Measurements from ENCODE around the gene SCNN1B.
"Not testable (repeated sequence)": the region's sequence is repeated elsewhere in the genome, so short reads cannot be mapped to it uniquely, and the experiment has no call there.

Gene SCNN1B

DNA sequence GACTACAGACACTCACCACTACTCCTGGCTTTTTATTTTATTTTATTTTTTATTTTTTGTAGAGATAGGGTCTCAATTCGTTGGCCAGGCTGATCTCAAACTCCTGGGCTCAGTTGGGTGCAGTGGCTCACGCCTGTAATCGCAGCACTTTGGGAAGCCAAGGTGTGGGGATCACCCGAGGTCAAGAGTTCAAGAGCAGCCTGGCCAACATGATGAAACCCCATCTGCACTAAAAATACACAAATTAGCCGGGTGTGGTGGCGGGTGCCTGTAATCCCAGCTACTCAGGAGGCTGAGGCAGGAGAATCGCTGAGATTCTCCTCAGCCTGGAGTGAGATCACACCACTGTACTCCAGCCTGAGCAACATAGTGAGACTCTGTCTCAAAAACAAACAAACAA, 64.2 kb downstream of the SCNN1B start:
- H3K9me3 ChIP-seq (ENCODE audit: control insufficient read depth, insufficient read depth, low read length); H3K4me3 ChIP-seq (ENCODE audit: low read depth, low read length); H3K36me3 ChIP-seq (ENCODE audit: control insufficient read depth, insufficient read depth, low read length); H3K4me1 ChIP-seq (ENCODE audit: control insufficient read depth, insufficient read depth, low read length); H3K27me3 ChIP-seq (ENCODE audit: control insufficient read depth, insufficient read depth, low read length); H3K9ac ChIP-seq (ENCODE audit: low read depth, low read length): not testable (repeated sequence)

DNA sequence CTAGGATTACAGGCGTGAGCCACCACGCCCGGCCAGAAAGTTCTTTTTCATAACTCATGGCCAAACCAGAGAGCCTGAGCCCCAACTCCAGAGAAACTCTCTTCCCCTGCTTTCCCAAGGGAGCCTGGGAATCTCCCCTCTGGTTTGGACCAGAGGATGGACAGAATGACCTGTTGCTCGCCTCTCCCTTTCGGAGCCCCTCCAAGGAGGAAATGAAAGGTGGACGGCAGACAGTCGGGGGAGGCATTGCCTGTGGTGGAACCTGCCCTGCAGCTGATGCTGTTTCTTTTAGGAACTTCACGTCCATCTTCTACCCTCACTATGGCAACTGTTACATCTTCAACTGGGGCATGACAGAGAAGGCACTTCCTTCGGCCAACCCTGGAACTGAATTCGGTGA, 65.5 kb downstream of the SCNN1B start:
- Histone ChIP-seq H3K9me3 (ENCODE audit: control insufficient read depth, insufficient read depth, low read length) (no peaks in the 10 kb centered on the region), H3K4me3 (ENCODE audit: low read depth, low read length) (no peak overlapping the region), H3K27me3 (ENCODE audit: control insufficient read depth, insufficient read depth, low read length) (no peaks in the 10 kb centered on the region), H3K4me1 (ENCODE audit: control insufficient read depth, insufficient read depth, low read length) (no peaks in the 10 kb centered on the region), H3K9ac (ENCODE audit: low read depth, low read length) (no peak overlapping the region), H3K36me3 (ENCODE audit: control insufficient read depth, insufficient read depth, low read length) (no peaks in the 10 kb centered on the region)

DNA sequence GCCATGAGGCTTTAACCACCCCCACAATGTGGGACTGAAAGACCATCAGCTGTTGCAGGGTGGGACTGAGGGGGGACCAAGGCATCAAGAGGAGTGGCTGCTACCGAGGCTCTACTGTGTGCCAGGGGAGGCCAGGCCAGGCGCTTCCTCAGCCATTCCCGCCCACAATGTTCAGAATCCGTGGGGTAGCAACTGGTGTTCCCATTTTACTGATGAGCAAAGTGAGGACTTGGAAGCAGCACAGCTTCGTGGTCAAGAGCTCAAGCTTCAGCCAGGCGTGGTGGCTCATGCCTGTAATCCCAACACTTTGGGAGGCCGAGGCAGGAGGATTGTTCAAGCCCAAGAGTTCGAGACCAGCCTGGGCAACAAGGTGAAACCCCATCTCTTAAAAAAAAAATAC, 65.9 kb downstream of the SCNN1B start:
- Histone ChIP-seq H3K36me3 (ENCODE audit: control insufficient read depth, insufficient read depth, low read length) (no peaks in the 10 kb centered on the region), H3K27me3 (ENCODE audit: control insufficient read depth, insufficient read depth, low read length) (no peaks in the 10 kb centered on the region), H3K9ac (ENCODE audit: low read depth, low read length) (no peak overlapping the region), H3K9me3 (ENCODE audit: control insufficient read depth, insufficient read depth, low read length) (no peaks in the 10 kb centered on the region), H3K4me3 (ENCODE audit: low read depth, low read length) (no peak overlapping the region), H3K4me1 (ENCODE audit: control insufficient read depth, insufficient read depth, low read length) (no peaks in the 10 kb centered on the region)

DNA sequence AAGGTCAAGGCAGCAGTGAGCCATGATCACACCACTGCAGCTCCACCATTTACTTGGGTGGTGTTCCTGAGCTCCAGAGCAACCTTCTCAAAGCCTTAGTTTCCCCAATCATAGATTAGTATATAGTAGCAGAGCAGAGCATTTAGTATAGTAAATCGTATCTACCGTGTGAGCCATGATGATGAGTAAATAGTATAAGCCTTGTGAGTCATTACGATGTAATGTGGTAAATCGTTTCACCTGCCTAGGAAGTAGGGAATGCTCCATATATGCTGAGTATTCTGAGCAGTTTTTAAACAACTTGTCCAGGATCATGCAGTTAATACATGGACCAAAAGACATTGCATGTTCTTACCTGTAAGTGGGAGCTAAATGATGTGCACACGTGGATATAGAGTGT, 66.4 kb downstream of the SCNN1B start:
- H3K36me3 ChIP-seq (ENCODE audit: control insufficient read depth, insufficient read depth, low read length), result no peaks in the 10 kb centered on the region
- H3K4me1 ChIP-seq (ENCODE audit: control insufficient read depth, insufficient read depth, low read length), result no peaks in the 10 kb centered on the region
- no peak overlapping the region for H3K4me3 ChIP-seq (ENCODE audit: low read depth, low read length)
- H3K9ac ChIP-seq (ENCODE audit: low read depth, low read length), result no peak overlapping the region
- no peaks in the 10 kb centered on the region for H3K9me3 ChIP-seq (ENCODE audit: control insufficient read depth, insufficient read depth, low read length)
- no peaks in the 10 kb centered on the region for H3K27me3 ChIP-seq (ENCODE audit: control insufficient read depth, insufficient read depth, low read length)

DNA sequence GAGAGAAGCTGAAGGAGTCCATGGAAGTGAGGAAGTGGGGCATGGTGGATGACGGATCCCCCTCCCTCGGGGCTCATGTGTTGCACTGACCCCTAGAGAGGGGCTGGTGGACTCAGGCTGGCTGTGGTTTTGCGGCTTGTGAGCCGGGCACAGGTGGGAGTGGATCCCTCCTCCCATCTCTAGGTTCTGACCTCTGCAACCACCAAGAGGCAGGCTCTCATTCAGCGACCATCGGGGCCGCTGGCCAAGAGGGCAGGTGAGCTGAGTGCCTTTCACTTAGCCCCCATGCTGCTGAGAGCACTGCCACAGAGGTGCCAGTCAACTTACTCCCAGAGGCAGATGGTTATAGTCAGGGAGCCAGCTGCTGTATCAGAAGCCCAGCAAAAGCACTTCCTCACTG, 67.3 kb downstream of the SCNN1B start:
- Histone ChIP-seq H3K9me3 (ENCODE audit: control insufficient read depth, insufficient read depth, low read length) (no peaks in the 10 kb centered on the region), H3K9ac (ENCODE audit: low read depth, low read length) (no peak overlapping the region), H3K27me3 (ENCODE audit: control insufficient read depth, insufficient read depth, low read length) (no peaks in the 10 kb centered on the region), H3K4me3 (ENCODE audit: low read depth, low read length) (no peak overlapping the region), H3K36me3 (ENCODE audit: control insufficient read depth, insufficient read depth, low read length) (no peaks in the 10 kb centered on the region), H3K4me1 (ENCODE audit: control insufficient read depth, insufficient read depth, low read length) (no peaks in the 10 kb centered on the region)

DNA sequence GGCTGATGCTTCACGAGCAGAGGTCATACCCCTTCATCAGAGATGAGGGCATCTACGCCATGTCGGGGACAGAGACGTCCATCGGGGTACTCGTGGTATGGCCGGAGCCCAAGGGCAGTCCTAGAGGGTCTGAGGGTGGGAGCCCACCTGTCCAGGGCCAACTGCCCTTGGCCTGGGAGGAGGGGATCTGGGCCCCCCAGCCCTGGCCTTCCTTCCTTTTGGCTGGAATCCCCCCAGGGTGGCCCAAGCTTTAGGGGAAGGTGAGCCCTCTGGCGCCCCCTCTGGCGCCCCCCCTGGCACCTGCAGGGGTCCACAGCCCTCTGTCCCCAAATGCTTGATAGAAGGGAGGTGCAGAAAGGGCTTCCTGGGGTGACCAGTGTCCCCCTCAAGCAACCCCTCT, 69.3 kb downstream of the SCNN1B start:
- Histone ChIP-seq H3K4me1 (ENCODE audit: control insufficient read depth, insufficient read depth, low read length) (no peaks in the 10 kb centered on the region), H3K27me3 (ENCODE audit: control insufficient read depth, insufficient read depth, low read length) (no peaks in the 10 kb centered on the region), H3K9ac (ENCODE audit: low read depth, low read length) (no peak overlapping the region), H3K9me3 (ENCODE audit: control insufficient read depth, insufficient read depth, low read length) (no peaks in the 10 kb centered on the region), H3K36me3 (ENCODE audit: control insufficient read depth, insufficient read depth, low read length) (no peaks in the 10 kb centered on the region), H3K4me3 (ENCODE audit: low read depth, low read length) (no peak overlapping the region)

DNA sequence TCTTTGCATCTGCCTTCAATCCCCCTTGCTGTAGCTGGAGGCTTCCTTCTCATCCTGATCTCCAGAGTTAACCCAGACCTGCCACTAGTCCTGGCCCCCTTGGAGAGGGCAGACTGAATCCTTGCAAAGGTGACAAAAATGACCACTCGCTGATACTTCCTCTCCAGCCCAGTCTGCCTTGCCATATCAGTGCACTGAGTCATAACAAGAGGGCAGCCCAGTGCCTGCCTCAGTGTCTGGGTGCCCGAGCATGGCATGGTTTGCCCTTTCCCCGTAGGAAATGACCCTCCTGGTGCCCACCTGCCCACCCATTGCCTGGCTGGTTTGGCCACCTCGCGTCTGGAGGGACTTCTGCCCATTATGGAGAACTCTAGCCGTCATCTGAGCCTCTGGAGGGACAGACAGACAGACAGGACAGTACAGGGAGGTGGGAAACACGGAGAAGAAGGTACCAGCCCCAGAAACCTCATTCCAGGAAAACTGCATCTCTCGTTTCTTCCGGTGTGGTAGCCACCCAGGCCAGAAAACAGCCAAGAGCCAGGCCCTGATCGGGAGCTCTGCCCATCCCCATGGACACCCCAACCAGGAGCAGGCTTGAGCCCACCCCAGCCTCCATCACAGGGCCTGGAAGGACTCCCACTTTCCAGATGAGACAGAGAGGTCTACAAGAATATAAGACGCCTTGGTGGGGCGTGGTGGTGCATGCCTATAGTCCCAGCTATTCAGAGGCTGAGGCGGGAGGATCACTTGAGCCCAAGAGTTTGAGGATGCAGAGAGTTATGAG, 71.5 kb downstream of the SCNN1B start:
- Histone ChIP-seq H3K9me3 (ENCODE audit: control insufficient read depth, insufficient read depth, low read length) (no peaks in the 10 kb centered on the region), H3K27me3 (ENCODE audit: control insufficient read depth, insufficient read depth, low read length) (no peaks in the 10 kb centered on the region), H3K36me3 (ENCODE audit: control insufficient read depth, insufficient read depth, low read length) (no peaks in the 10 kb centered on the region), H3K9ac (ENCODE audit: low read depth, low read length) (no peak overlapping the region), H3K4me1 (ENCODE audit: control insufficient read depth, insufficient read depth, low read length) (no peaks in the 10 kb centered on the region), H3K4me3 (ENCODE audit: low read depth, low read length) (no peak overlapping the region)

DNA sequence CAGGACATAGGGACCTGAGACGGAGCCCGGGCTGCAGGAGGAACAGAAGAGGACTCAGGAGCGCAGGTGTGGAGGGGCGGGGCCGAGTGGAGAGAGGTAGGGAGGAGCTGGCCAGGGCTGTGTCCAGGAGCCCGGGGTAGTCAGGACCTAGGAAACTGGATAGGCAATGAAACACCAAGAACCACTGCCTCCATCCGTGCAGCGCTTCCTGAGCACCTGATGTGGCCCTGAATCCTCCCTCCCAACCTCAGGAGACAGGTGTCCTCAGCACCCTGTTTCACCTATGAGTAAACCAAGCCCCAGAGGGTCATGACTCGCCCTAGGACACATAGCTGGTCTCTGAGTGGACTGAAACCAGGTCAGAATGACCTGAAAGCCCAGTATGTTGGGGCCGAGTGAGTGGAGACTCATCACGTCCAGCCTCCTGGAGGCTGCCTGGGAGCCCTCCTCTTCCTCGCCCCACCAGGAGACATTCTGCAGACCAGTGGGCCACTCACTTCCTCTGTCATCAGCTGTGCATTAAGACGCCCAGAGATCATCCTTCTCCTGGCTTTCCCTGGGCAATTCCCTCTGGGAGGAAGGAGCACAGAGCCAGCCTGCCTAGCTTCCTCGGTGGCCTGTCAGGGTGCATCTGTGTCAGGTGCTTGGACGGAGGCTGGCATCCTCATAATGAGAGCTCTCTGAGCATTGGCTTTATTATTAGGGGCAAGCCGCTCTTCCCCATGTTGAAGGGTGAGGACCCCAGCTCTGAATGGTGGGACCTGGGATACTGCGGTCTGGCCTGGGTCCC, 72.8 kb downstream of the SCNN1B start:
- Histone ChIP-seq H3K9me3 (ENCODE audit: control insufficient read depth, insufficient read depth, low read length) (no peaks in the 10 kb centered on the region), H3K4me1 (ENCODE audit: control insufficient read depth, insufficient read depth, low read length) (no peaks in the 10 kb centered on the region)

DNA sequence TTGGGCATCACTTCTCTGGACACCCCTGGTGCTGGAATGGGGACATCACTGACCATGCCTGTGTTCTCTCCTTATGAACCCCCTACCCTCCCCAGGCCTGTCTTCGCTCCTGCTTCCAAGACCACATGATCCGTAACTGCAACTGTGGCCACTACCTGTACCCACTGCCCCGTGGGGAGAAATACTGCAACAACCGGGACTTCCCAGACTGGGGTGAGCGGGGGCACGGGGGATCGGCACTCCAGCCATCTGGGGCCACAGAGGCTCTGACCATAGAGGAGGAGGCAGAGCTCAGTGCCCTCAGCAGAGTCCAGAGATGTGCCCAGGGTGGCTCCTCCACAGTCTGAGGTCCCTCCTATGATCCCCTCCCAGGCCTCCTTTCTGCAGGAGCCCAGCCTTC, 73.5 kb downstream of the SCNN1B start:
- H3K9me3 ChIP-seq (ENCODE audit: control insufficient read depth, insufficient read depth, low read length), result no peaks in the 10 kb centered on the region
- H3K4me1 ChIP-seq (ENCODE audit: control insufficient read depth, insufficient read depth, low read length), result no peaks in the 10 kb centered on the region
- H3K4me3 ChIP-seq (ENCODE audit: low read depth, low read length), result no peak overlapping the region
- no peaks in the 10 kb centered on the region for H3K27me3 ChIP-seq (ENCODE audit: control insufficient read depth, insufficient read depth, low read length)
- no peaks in the 10 kb centered on the region for H3K36me3 ChIP-seq (ENCODE audit: control insufficient read depth, insufficient read depth, low read length)
- no peak overlapping the region for H3K9ac ChIP-seq (ENCODE audit: low read depth, low read length)

More for the DNA sequence above, 72.8 kb downstream of the SCNN1B start:
- Histone ChIP-seq H3K4me3 (ENCODE audit: low read depth, low read length) (no peak overlapping the region), H3K9ac (ENCODE audit: low read depth, low read length) (no peak overlapping the region), H3K36me3 (ENCODE audit: control insufficient read depth, insufficient read depth, low read length) (no peaks in the 10 kb centered on the region), H3K27me3 (ENCODE audit: control insufficient read depth, insufficient read depth, low read length) (no peaks in the 10 kb centered on the region)

DNA sequence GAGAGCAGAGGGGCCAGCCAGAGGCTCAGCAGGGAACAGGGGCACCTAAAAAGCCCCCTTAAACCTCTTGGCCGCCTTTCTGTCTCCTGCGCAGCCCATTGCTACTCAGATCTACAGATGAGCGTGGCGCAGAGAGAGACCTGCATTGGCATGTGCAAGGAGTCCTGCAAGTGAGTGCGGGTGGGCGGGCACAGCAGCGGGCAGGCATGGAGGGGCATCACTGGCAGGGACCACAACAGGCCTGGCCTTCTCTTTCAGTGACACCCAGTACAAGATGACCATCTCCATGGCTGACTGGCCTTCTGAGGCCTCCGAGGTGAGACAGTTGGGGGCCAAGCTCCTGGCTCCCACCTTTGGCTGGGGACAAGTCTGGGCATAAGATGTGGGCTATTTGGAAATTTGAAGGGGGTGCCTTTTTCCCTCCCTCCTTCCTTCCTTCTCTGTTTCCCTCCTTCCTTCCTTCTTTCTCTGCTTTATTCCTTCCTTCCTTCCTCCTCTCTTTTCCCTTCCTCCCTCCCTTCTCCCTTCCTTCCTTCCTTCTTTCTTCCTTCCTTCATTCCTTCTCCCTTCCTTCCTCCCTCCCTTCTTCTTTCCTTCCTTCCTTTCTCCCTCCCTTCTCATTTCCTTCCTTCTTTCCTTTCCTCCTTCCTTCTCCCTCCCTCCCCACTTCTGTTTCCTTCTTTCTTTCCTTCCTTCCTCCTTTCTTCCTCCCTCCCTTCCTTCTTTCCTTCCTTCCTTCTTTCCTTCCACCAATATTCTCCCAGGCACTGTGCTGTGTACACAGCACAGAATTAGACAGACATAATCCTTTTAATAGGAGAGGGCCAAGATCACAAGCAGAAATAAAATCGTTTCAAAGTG, 75.2 kb downstream of the SCNN1B start:
- H3K9ac ChIP-seq (ENCODE audit: low read depth, low read length), result no peak overlapping the region
- H3K36me3 ChIP-seq (ENCODE audit: control insufficient read depth, insufficient read depth, low read length), result no peaks in the 10 kb centered on the region
- H3K4me1 ChIP-seq (ENCODE audit: control insufficient read depth, insufficient read depth, low read length), result no peaks in the 10 kb centered on the region
- no peaks in the 10 kb centered on the region for H3K27me3 ChIP-seq (ENCODE audit: control insufficient read depth, insufficient read depth, low read length)
- H3K4me3 ChIP-seq (ENCODE audit: low read depth, low read length), result no peak overlapping the region
- H3K9me3 ChIP-seq (ENCODE audit: control insufficient read depth, insufficient read depth, low read length), result no peaks in the 10 kb centered on the region

DNA sequence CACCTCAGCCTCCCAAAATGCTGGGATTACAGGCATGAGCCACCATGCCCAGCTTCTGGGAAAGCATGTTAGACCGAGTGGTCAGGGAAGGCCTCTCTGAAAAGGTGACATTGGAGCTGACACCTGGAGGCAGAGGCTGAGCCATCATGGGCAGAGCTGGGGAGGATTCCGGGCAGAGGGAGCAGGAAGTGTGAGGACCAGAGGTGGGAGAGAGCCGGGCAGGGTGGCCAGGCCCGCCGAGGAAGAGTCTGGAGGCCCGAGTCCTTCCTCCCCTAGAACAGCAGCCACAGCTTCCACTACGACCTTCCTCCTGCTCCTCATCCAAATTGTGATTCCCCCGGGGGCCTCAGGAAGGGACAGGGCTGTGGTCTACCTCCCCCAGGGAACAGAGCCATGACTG, 76.2 kb downstream of the SCNN1B start:
- Histone ChIP-seq H3K9ac (ENCODE audit: low read depth, low read length) (no peak overlapping the region), H3K4me1 (ENCODE audit: control insufficient read depth, insufficient read depth, low read length) (no peaks in the 10 kb centered on the region), H3K9me3 (ENCODE audit: control insufficient read depth, insufficient read depth, low read length) (no peaks in the 10 kb centered on the region), H3K4me3 (ENCODE audit: low read depth, low read length) (no peak overlapping the region), H3K27me3 (ENCODE audit: control insufficient read depth, insufficient read depth, low read length) (no peaks in the 10 kb centered on the region), H3K36me3 (ENCODE audit: control insufficient read depth, insufficient read depth, low read length) (no peaks in the 10 kb centered on the region)

All from iPS-15b (cell line).